ENCODE data around the gene C2orf72.

C2orf72 gene

DNA sequence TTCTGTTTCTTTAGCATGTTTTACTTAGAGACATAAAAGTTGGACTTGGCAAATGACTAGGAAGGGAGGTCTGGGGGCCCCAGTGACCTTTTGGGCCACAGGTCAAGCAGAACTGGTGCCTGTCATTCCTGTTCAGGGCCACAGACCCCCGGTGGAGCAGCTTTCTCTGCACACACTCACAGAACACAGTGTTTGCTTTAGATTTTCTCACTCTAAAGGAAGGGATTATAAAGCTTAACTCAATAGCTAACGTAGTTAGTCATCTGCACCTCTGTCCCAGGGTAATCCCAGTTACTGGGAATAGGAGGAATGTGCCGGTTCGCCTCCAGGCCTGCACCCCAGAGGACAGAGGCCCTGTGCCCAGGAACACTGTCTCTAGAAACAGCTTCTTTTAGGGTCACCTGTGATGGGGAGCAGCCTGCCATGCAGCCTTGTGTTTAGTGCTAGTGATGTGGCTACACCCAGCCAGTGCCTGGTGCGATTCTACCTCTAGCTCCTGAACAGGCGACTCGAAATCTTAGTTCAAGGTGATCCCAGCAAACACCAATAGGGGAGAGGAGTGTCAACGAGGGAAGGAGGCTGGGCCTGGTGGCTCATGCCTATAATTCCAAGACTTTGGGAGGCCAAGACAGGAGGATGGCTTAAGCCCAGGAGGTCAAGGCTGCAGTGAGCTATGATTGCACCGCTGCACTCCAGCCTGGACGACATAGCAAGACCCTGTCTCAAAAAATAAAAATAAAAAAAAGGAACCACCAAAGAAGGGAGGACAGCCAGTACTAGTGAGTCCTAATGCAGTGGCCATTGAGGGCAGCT lies 29.8 kb upstream of the C2orf72 start:
- no peak for DNase-seq (ENCODE audit: low read depth)
- TF ChIP-seq, protein P1, sequence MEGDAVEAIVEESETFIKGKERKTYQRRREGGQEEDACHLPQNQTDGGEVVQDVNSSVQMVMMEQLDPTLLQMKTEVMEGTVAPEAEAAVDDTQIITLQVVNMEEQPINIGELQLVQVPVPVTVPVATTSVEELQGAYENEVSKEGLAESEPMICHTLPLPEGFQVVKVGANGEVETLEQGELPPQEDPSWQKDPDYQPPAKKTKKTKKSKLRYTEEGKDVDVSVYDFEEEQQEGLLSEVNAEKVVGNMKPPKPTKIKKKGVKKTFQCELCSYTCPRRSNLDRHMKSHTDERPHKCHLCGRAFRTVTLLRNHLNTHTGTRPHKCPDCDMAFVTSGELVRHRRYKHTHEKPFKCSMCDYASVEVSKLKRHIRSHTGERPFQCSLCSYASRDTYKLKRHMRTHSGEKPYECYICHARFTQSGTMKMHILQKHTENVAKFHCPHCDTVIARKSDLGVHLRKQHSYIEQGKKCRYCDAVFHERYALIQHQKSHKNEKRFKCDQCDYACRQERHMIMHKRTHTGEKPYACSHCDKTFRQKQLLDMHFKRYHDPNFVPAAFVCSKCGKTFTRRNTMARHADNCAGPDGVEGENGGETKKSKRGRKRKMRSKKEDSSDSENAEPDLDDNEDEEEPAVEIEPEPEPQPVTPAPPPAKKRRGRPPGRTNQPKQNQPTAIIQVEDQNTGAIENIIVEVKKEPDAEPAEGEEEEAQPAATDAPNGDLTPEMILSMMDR (IDR thresholded peaks at IDR 0.05; ENCODE audit: control insufficient read depth, extremely low read depth, insufficient read depth): no peak
- no peak overlapping the region for H3K4me3 ChIP-seq (ENCODE audit: low read depth, low read length)

DNA sequence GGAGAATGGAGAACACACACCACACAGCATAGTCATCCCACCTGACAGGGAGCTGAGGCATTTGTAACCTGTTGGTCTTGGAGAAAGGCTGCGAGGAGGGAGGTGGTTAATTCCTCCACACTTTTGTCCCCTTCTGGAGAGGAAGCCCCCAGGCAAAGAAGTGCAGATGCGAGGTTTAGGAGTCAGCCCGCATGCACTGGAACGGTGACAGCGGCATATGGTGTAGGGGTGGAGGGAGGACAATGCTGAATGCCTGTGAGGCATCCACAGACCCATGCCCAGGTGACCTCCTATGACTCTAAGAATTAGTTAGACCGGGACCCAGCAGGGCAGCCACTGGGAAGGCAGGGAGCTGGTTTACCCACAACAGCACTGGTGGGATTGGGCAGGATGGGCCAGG lies 29.2 kb upstream of the C2orf72 start:
- no peak overlapping the region for H3K4me3 ChIP-seq (ENCODE audit: low read depth, low read length)
- no peak for DNase-seq (ENCODE audit: low read depth)
- TF ChIP-seq, protein P1 (IDR thresholded peaks at IDR 0.05; ENCODE audit: control insufficient read depth, extremely low read depth, insufficient read depth): no peak

DNA sequence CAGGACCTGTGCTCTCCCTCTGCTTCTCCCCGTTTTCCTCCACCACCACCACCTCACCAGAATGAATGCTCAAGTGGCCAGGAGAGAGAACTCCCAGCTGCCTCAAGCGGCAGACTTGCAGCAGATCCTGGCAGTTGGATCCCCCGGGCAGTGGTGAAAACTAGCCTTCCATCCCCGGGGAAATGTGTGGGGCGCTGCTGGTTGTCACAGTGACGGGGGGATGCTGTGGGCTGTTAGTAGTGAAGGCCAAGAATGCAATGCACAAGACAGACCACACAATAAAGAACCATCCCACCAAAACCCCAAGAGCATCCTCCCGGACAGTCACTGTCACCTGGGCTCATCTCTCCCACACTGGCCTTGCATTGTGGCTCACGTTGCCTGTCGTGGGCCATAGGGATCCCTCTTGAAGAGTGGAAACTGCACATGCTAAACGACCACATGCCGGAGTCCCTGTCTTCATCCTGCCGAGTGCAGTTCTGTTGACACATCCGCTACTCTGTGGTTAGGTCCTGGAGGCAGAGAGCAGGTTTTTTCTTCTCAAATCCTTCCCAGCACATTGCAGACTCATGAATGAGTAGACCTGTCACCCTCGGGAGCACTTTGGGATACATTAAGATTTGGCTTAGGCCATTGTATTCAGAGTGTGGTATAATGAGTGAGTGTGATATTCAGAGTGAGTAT lies 27.9 kb upstream of the C2orf72 start:
- no peak overlapping the region for H3K4me3 ChIP-seq (ENCODE audit: low read depth, low read length)
- TF ChIP-seq, protein P1 (IDR thresholded peaks at IDR 0.05; ENCODE audit: control insufficient read depth, extremely low read depth, insufficient read depth): no peak
- no peak for DNase-seq (ENCODE audit: low read depth)

DNA sequence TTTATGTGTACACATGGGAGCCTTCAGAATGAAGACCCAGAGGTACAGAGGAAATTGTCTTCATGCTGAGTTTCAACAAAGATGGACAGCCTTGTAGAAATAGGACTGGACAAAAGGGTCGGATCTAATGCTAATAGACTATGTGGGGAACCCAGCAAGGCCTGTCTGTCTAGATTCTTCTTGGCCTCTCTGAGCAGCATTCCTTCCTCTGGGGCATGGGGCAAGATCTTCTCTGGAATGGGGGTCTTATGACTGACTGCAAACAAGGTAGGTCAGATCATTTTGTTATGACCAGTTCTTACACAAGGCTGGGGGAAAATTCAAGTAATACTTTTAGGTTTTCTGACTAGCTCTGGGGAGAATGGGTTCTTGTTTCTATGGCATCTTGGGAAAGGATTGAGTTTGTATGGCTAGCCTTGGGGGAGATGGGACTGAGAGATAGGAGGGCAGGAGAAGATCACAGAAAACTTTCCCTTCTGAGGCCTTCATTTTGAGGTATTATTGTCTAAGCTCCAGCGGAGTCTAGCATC lies 27.1 kb upstream of the C2orf72 start:
- TF ChIP-seq, protein P1 (IDR thresholded peaks at IDR 0.05; ENCODE audit: control insufficient read depth, extremely low read depth, insufficient read depth): no peak
- no peak overlapping the region for H3K4me3 ChIP-seq (ENCODE audit: low read depth, low read length)
- DNase-seq (ENCODE audit: low read depth): no peak

DNA sequence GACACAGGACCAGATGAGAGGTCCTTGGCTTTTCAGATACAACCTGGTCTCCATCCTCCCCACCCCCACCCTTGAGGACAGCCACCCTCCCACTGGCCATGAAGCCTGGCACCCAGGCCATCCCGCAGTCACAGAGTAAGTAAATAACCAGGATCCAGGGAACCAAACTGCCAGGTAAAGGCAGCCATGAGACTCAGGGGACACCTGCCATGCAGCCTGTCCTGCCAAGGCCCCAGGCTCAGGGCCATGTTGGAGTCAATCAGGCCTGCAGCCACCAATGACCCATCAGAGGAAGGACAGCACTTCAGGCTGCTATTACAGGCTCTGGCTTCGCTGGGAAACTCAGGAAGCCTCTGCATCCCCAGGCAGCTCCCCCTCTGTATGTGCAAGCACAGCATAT lies 25.8 kb upstream of the C2orf72 start:
- no peak for DNase-seq (ENCODE audit: low read depth)
- TF ChIP-seq, protein P1 (IDR thresholded peaks at IDR 0.05; ENCODE audit: control insufficient read depth, extremely low read depth, insufficient read depth): no peak
- no peak overlapping the region for H3K4me3 ChIP-seq (ENCODE audit: low read depth, low read length)

DNA sequence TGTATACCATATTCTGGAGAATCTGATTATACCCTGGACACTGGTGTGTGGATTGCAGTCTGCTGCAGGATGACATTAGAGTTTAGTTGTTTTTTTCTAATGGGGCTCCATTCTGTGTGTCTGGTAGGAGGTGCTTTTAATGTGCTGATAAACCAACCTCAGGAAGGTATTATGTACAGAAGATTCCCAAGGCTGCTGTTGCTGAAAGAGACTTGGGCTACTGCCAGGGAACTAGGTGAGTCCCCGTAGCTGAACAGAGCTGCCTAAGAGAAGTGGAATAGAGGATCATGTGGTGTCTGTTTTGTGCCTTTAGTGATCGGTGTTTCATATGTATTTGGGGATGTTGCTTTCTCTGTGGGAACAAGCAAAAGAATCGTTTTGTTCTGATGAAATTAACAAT lies 24.9 kb upstream of the C2orf72 start:
- no peak for DNase-seq (ENCODE audit: low read depth)
- TF ChIP-seq, protein P1 (IDR thresholded peaks at IDR 0.05; ENCODE audit: control insufficient read depth, extremely low read depth, insufficient read depth): no peak
- no peak overlapping the region for H3K4me3 ChIP-seq (ENCODE audit: low read depth, low read length)

Measured in LNCaP clone FGC (cell line).